Spleen (tissue), 7 donors: Measurements from ENCODE around the gene COQ10B.

Source experiments
- POLR2A ChIP-seq, 3 donors: fragments of 450-650 bp; IDR thresholded peaks; one replicate each; pipeline ENCODE4 v1.5.1; 2017; ENCODE audit warnings: antibody characterized with exemption in 3 of 3, mild to moderate bottlenecking in 1 of 3
- POLR2AphosphoS5 ChIP-seq, 3 donors: sonication (generic); formaldehyde crosslinking; IDR thresholded peaks; one replicate each; pipeline ENCODE4 v1.5.1; 2017; ENCODE audit warnings: antibody characterized with exemption in 3 of 3
- TF ChIP-seq, protein P1 (sequence below), 11 experiments: fragments of 200-600 bp in 7 of 11; fragments of 450-650 bp in 4 of 11; sonication (generic) in 4 of 11; IDR thresholded peaks in 8 of 11; conservative IDR thresholded peaks in 3 of 11; 1 replicate in 7 of 11; 2 replicates in 4 of 11; pipeline versions ENCODE4 v1.4.0 to v1.8.0; 2016 to 2021; ENCODE audit warnings: antibody characterized with exemption in 11 of 11, inconsistent platforms in 4 of 11, mild to moderate bottlenecking in 1 of 11
- donor health status: DM: no; HTN: no; CAD: no; lungs with moderate emphysema.
- donor health status: DM: no; HTN: no; CAD: no.
- donor health status: DM: no; HTN: no; CAD: no.

DNA sequence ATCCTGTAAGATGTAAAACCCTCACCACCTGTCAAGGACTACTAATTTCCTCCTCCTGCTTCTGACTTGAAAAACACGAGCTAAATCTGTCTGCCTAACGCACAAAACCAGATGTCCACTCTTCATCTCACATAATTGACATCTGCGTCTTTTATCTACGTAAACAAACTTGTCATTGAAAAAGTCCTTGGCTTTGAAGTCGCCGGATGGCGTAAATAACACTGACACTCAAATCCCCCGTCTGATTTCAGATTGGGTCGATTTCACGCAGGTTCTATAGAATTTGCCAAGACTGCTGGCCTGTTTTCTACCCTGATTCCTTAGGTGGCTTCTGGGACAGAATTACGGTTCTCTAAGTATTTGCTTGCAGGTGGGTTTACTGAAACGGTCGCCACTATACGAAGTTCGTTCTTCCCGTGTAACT is 62.0 kb downstream of the COQ10B start:
- TF ChIP-seq, protein P1, sequence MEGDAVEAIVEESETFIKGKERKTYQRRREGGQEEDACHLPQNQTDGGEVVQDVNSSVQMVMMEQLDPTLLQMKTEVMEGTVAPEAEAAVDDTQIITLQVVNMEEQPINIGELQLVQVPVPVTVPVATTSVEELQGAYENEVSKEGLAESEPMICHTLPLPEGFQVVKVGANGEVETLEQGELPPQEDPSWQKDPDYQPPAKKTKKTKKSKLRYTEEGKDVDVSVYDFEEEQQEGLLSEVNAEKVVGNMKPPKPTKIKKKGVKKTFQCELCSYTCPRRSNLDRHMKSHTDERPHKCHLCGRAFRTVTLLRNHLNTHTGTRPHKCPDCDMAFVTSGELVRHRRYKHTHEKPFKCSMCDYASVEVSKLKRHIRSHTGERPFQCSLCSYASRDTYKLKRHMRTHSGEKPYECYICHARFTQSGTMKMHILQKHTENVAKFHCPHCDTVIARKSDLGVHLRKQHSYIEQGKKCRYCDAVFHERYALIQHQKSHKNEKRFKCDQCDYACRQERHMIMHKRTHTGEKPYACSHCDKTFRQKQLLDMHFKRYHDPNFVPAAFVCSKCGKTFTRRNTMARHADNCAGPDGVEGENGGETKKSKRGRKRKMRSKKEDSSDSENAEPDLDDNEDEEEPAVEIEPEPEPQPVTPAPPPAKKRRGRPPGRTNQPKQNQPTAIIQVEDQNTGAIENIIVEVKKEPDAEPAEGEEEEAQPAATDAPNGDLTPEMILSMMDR (IDR thresholded peaks at IDR 0.05 in 8 of 11, conservative IDR thresholded peaks at IDR 0.05 in 3 of 11), result no peak
- no peak for TF ChIP-seq POLR2A (IDR thresholded peaks at IDR 0.05)
- TF ChIP-seq POLR2AphosphoS5 (IDR thresholded peaks at IDR 0.05), result no peak
